Activated CD4-positive, CD25-positive, alpha-beta regulatory T cell treated with anti-CD3 and anti-CD28 coated beads, Interleukin-2, amount 50 U/mL, for 24 hours (primary cell): ENCODE results near the gene HLA-DMA.
A peak's percentile ranks its signal among the peaks of the same experiment; 100 is the strongest.
"Not testable (repeated sequence)": the region's sequence is repeated elsewhere in the genome, so short reads cannot be mapped to it uniquely, and the experiment has no call there.

Experiments used
- ATAC-seq, 2 donors: fragments of 150-1000 bp; cut with Tn5 transposase; one replicate each; pipeline ENCODE4 v1.10.0; 2021; ENCODE audit warnings: mild to moderate bottlenecking in 1 of 2, moderate library complexity in 1 of 2

HLA-DMA gene

DNA sequence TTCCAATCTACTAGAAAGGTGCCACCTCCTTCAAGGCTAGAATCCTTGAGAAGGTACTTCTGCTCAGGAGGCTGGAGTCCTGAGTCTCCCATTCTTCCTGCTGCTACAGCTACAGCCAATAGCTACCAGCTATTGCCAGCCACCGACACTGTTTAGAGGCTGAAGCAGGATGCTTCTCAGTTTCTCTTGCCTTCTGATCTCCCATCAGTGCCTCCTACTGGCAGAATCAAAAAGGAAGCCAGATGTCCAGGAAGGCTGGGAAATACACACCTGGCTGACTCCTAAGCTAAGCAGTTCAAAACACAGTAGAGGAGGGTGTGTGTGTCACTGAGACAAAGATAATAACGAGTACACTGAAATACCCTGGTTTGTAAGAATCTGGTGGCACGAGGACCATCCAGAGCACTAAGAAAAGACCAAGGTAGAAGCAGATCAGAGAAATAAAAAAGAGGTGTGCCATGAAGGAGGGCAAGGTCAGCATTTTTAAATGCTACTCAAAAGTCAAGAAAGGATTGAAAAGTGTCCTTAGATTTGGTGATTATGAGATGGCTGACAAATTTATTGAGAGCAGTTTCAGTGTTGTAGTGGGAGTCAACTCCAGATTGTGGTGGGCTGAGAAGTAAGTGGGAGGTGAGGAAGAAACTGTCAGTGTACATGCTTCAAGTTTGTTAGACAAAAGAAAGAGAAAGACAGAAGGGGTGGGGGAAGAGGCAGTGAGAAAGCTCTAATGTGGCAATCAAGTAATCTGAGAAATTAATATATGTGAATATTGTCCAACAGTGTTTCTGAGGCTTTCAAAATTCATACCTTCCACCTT, 2.3 kb upstream of the HLA-DMA start:
- ATAC-seq, result no peak

DNA sequence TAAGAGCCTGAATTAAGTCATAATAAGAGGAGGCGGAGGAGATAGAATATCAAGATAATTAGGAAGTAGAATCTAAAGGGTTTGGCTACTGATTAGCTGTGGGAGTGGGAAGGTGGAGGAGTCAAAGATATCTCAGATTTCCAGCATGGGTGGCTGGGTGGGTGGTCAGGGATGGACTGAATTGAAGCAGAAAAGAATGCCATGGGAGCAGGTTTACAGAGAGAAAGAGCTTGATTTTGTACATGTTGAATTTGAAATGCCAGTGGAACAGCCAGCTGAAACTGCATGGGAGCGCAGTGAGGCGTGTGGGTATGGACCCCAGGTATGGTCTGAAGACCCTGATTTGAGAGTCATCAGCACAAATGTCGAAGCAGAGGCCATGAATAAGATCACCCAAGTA, 1.4 kb upstream of the HLA-DMA start:
- ATAC-seq, result no peak

DNA sequence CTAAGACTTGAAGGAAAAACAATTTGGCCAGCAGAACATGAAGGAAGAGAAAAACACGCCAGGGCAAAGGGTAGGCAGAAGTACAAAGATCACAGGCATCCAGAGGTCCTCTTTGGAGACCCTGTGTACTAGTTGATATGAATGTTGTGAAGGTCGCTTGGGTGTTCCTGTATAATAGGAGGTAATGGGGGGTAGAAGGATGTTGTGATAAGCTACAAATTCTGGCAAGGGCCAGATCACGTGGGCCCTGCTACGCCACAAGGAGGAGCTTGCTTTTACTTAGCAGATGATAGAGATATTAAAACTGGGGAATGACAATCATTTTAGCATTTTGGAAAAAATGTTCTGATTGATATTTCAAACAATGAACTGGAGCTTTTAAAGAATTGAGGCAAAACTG, 878 bp upstream of the HLA-DMA start:
- ATAC-seq, result no peak

DNA sequence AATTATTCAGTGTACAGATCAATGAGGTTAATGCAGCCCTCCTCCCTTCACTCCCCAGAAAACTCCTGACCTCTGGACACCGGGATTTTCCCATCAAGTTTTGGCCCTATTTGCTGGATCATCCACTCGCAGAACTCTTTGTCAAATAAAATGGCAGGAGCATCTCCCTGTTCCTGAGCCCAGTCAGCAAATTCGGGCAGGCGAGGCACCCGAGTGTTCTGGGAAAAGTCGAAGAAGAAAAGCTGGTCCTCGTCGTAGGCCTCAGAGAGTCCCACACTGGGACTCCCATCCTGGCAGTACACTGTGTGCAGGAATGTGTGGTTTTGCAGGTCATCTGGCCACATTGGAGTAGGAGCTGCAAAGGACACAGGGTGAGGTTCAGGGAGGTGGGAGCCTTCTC, 2.4 kb downstream of the HLA-DMA start:
- ATAC-seq, result no peak

DNA sequence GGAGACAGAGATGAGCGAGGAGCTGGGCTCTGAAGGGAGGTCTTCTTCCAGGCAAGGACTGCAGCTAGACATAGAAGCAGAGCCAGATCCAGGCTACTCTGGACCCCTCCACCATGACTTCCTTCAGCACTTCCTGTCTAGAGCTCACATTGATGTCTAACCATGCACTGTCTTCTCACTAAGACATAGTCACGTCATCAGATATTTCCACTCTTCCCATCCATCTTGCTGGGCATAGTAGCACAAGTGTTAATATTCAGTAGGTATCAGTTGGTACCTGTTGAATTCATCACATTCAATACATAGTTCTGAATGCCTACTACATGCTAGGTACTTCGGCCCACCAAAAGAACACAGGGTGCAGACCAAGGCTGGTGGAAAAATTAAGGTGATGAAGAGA, 2.9 kb downstream of the HLA-DMA start:
- ATAC-seq, result no peak

DNA sequence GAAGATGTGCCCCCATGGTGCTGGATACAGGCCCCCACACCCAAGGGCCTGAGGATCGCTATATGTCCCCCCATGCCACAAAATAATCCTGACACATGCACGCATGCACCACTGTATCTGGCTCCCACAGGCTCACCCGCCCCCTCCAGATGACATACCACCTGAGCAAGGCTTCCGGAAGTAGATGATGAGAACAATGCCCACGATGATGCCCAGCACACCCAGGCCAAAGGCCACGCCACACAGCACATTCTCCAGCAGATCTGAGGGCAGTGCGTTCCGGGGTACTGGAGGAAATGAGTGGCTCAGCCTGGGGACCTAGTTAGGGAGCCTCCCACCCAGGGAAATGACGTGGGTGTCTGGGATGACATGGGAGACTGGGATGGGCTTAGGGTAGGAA, 3.8 kb downstream of the HLA-DMA start:
- ATAC-seq, result no peak

DNA sequence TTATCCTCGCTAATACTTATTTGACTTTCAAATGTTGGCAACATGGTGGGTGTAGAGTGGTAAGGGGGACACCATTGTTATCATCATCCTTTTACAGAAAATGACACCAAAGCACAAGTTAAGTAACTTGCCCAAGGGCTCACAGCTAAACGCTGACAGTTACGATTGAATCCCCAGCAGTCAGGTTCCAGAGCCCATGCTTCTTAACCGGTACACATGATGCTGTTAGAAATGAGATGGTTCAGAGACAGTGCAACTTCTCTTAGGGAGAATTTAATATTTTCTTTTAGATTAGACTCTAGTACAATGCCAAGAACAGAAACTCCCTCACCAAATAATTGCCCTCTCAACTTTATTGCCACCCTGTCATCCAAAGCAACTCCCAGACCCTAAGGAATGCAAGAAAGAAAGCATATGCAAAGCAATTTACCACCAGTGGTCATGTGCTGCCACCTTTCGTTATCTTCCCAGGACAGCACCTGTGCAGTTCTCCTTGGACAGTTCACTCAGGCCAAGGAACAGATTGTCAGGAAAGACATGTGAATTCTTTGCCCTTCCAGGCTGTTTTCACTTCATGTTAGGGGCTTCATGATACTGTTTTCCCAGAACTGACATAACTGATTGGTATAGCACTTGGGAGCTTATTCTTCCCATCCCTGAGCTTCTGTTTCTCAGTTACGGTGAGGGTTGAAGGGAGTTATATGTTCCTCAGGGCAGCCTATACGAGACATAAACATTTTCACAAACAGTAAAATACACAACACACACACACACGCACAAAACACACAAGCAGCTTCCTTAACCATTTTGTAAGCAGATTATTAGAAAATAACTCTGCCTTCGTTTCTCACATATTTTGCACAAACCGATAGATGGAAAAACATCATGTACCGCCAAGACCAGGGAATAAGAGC, 5.1 kb downstream of the HLA-DMA start:
- ATAC-seq, result peak in 1 of 2 donors; percentile 28

DNA sequence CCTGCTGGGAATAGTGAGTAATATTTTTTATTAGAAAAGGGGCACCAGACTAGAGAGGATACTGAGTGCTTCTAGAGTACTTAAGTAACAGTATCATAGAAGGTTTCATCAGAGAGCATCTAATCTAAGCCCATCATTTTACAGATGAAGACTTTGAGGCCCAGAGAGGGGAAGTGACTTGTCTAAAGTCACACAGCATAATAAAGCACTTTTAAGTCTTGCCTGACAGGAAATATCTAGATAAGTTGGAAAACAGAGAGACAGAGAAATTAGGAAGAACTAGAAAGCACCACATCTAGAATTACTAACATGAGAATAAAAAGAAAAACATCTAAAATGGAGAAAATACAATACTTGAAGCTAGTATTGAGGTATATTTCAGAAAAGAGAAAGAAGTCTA, 6.0 kb downstream of the HLA-DMA start:
- no peak for ATAC-seq

DNA sequence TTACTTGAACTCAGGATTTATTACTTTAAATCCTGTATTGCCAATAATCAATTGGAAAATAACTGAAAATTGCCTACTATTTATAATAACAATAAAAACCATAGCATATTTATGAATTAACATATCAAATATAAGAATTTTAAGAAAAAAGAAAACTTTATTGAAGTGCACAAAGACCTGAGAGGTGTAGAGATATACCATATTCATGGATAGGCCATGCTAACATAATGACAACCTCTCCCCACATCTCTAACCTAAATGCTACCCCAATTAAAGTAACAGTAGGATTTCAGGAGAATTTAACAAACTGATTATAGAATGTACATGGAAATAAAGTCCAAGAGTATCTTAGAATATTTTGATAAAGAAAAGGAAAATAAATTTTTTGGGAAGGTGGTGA, 6.9 kb downstream of the HLA-DMA start:
- ATAC-seq, result no peak

DNA sequence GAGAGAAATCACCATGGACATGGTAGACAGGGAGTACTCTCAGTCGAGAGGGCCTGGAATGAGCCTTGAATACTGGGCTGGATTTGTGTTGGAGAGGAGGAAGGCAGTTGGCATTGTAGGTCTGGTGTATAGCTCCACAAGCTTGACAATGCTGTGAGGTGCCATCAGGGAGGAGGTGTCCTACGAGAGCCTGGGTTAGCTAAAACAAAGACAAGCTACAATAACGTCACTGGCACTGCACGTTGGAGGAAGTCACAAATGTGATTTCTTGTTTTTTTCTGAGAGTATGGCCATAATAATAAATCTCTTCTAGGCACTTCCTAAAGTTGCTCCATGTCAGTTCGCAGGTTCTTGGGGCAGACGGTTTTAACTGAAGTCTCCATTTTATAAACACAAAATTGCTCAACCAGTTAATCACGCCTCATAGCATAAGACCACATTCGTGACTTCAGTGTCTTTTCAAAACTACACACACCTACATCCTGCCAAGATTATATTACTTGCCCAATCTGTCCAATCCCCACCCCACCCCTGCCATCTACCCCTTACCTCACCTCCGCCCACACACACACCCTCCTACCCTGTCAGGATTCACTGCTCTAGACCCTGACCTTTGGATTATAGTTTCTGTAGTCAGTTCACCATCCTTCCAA, 7.7 kb downstream of the HLA-DMA start:
- ATAC-seq, result peak in 1 of 2 donors; percentile 11

DNA sequence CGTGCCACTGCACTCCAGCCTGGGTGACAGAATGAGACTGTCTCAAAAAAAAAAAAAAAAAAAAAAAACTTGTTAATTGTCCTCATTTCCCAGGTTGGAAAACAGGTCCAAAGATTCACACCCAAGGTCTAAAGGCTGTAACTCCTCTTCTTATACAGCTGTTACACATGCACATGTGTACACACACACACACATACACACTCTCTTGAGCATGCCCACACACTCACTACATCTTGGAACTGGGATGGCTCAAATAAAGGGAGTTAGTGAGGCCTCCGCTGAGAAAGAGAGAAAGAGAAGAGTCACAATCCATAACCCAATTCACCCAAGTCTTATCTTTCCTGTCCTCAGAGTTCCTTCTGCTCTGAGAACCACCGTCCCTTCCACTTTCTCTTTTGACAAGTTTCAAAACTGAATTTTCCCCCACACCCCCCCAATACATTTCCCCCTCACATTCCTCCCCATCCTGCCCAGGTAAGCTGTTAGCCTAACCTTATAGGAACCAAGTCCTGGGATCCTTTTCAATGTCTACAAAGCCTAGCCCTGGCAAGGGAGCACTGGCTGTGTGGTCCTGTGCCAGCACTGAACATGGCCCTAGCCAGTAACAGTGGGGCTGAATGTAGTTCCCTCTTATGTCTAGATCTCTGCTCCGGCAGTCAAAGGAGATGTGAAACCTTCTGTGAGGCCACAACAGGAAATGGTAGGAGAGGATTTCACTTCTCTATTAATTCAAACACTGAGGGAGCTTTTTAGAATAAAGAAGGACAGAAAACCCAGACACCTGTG, 8.8 kb downstream of the HLA-DMA start:
- ATAC-seq, result peak; percentile 15 to 34

DNA sequence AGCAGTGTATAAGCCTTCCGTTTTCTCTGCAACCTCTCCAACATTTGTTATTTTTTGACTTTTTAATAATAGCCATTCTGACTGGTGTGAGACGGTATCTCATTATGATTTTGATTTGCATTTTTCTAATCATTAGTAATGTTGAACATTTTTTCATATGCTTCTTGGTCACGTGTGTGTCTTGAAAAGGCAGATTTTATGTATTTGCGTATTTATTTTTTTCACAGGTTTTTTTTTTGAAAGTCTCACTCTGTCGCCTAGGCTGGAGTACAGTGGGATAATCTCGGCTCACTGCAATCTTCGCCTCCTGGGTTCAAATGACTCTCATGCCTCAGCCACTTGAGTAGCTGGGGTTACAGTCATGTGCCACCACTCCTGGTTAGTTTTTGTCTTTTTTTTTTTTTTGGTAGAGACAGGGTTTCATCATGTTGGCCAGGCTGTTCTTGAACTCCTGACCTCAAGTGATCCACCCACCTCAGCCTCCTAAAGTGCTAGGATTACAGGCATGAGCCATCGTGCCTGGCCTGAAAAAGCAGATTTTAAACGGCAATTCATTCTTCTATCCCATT, 10.3 kb downstream of the HLA-DMA start:
- not testable (repeated sequence) for ATAC-seq

DNA sequence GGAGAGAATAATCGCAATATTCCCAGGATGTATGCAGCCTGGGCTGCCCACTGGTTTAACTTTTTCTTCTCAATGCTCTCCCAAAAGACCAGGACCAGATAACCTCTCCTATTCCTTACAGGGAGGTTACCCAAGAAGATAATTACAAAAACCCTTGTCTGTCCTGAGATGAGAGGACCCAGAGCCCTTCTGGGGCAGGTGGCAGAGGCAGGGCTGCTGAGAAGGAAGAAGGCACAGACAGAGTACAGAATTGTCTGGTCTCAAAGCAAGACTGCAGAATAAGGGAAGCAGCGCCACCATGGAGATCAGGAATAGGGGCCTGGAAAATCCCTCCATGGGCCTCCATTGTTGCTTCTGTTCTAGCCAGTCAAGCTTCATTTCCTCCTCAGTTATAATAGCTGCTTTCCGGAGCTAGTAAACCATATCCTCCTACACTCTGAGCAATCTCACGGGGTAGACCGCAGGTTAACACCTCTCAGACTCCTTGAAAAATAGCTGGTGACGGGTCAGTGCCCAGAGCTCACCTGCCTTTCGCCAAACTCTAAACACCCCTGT, 11.6 kb downstream of the HLA-DMA start:
- peak; percentile 86 to 88 for ATAC-seq

DNA sequence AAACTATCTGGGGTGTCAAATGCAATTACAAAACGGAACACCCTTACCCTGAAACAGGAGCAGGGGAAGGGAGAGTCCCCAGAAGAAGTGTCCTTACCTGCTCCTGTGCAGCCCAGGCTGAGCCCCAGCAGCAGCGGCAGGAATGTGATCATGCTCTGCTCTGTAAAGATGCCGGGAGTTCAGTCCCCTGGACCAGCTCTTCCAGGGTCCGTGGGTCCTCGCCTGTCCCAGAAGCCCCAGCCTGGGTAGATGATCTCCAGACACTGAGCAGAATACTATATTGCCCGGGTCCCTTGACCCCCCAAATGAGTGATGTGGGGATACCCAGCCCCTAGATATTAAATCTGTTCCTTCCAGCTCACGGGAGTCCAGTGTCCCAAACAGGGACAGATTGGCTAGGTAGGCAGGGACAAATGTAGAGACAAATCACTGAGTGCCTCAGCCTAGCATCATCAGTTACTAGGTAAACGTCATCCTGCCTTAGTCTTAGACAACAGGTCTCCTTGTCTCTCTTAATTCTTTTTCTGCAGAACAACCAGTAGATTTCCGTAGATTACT, 12.2 kb downstream of the HLA-DMA start, which contains the start of gene HLA-DMB:
TSS of gene HLA-DMB (minus strand) at position 373 of the 558 bp plus-strand sequence. CDS start at position 152, 221 bp downstream.
- ATAC-seq, result peak; percentile 85 to 86

DNA sequence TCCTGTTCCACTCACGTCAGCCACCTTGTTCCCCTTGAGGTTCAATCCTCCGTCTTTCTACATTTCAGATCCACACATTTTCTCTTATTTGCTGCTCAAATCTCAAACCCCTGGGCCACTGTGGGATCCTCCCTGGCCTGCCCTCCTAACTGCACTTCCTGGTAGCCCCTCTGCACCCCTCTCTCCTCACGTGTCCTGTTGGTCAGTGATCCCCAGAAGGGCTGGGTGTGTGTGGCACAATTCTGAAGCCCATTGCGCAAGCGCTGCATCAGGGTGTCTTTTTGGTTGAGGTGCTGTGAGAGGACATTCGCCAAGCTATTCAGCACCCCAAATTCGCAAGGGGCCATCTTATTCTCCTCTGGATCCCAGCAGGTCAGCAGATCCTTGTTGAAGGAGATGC, 14.4 kb downstream of the HLA-DMA start:
- ATAC-seq, result no peak

DNA sequence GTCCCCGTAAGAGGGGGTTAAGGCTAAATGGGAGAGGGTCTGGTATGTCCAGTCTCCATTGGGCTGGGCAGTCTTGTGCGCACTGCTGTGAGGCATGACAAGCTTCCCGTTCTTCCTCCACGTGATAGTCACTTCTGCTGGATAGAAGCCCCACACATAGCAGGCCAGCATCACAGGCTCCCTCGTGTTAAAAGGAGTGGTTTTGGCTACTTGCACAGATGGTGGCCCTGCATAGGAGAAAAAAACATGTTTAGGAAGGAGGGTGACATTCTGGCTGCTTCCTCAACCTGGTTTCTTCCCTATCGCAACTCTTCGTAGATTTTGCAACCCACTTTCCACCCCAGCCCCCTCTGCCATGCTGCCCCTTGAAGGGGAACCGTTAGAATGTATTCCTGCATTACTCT, 15.7 kb downstream of the HLA-DMA start:
- ATAC-seq, result no peak

DNA sequence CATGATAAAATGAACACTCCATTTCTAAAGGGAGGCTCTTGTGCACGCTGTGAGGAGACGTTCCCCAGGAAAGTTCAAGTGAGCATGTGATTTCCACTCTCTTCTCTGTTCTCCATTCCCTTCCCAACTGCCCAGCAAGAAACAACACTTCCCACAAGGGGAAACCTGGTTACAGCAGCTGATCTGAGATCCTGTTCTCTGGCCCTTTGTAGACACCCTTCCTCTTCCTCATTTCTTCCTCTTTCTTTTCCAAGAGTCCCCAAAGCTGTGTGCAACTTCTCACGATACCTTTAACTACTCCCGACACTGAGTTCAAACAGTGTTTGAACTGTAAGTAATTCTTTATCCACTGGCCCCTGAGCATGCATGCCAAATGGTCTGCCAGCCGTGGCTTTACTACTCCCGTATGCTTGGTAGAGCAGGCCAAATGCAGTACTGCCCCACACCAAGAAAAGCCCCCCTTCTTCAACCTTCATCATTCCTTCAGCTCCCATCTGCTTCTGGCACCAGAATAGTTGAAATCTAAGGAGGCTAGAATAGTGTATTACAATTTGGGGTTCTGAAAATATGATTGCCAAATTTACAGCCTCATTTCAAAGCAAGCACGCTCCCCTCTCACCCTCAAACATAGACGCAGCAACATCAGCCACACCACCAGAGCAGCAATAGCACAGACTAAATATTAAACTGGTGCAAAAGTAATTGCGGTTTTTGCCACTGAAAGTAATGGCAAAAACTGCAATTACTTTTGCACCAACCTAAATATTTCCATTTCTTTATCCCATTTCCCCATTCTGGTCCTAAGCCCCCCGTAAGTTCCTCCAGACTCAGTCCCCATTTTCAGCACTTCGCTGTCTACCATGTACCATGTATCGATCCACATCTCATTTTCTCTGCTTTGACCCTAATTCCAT, 16.4 kb downstream of the HLA-DMA start:
- no peak for ATAC-seq

DNA sequence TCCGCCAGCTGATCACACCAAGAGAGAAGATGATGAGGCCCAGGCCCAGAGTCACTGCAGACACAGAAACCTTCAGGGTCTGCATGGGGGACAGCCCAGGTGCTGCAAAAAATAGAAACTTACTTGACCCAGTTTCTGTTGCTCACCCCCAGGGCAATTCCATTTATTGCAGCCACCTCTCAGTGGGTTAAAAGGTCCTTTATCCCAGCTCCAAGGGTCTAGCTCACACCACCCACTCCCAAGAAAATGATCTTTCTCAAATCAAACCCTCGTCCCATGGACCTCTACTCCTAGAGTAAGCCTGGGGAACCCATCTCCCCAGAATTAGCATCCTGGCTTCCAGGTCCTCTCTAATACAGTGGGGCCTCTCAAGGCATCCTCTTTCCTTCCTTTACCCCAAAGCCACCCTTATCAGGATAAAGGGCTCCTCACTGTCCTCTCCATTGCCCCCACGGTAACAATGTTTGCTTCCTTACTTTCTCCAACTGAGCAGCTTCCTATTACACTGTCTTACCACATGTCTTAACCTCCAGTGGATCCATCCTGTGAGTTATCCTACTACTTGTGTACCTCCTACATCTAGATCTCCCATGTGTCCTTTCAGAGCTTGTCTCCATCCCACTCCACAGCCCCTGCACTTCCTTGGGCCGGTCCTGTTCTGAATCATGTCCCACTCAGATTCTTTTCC, 17.2 kb downstream of the HLA-DMA start:
- no peak for ATAC-seq

DNA sequence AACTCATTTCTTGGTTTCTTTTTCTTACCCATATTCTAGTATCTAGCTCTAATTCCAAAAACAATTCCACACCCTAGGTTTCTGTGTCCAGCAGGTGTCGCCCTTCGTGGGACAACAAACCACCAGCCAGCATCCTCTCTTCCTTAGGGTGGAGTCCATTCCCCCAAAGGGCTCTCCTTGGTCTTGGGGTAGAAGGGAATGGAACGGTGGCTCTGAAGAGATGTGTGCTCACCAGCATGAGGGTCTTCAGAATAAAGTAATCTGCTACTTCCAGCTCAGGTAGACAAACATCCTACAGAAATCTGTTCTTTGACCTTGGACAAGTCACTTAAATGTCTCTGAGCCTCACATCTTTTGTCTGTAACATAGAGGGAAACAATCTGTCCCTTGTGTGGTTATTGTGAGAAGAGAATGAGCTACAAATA, 19.2 kb downstream of the HLA-DMA start:
- peak; percentile 55 to 56 for ATAC-seq
